Measurements from ENCODE around the gene PERCC1. TPM values are rescaled to one million over a fixed set of nuclear protein-coding genes. Genes with fewer than 3 reads are reported as not detected.

PERCC1 gene
- polyA plus RNA-seq, 2 donors = not detected

DNA sequence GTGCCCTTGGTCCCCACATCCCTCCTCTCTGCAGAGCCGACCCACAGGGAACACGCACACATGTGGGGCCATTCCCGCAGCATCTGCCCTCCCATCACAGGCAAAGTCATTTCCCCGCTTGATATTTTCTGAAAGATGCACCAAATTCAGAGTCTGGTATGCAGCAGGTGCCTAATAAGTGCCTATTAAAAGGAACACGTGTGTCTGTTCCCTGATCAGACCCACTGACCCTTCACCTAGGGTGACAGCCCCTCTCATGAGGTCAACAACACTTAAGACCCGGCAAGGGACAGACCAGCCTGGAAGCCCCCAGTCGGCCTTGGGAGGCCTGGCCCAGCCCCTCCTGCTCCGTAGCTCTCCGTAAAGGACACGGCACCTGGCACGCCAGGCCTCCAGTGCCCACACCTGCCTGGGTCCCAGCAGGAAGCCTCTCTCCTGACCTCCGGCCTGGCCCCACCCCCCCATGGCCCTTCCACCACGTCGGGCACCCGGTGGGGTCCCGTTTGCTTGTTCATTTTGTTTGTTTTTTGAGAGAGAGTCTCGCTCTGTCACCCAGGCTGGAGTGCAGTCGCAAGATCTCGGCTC lies 36.4 kb upstream of the PERCC1 start:
- Histone ChIP-seq H3K27ac (ENCODE audit: low read depth in 2 of 2, low read length in 1 of 2) (no peak overlapping the region), H3K36me3 (ENCODE audit: control insufficient read depth in 2 of 2, insufficient read depth in 2 of 2, low read length in 1 of 2) (peaks cover 0 to 45% of the 10 kb centered on the region in 2 donors), H3K4me3 (ENCODE audit: low read depth in 1 of 2, low read length in 2 of 2) (no peak overlapping the region), H3K9me3 (ENCODE audit: control insufficient read depth in 2 of 2, insufficient read depth in 1 of 2, low read depth in 1 of 2, low read length in 1 of 2) (no peaks in the 10 kb centered on the region), H3K4me1 (ENCODE audit: control insufficient read depth in 2 of 2, insufficient read depth in 2 of 2, low read length in 1 of 2) (no peaks in the 10 kb centered on the region), H3K27me3 (ENCODE audit: control insufficient read depth in 1 of 2, insufficient read depth in 2 of 2, low read length in 2 of 2) (no peaks in the 10 kb centered on the region)
- 88 to 89% methylated on average over 19 of the region's 19 CpGs for WGBS, 2 donors

DNA sequence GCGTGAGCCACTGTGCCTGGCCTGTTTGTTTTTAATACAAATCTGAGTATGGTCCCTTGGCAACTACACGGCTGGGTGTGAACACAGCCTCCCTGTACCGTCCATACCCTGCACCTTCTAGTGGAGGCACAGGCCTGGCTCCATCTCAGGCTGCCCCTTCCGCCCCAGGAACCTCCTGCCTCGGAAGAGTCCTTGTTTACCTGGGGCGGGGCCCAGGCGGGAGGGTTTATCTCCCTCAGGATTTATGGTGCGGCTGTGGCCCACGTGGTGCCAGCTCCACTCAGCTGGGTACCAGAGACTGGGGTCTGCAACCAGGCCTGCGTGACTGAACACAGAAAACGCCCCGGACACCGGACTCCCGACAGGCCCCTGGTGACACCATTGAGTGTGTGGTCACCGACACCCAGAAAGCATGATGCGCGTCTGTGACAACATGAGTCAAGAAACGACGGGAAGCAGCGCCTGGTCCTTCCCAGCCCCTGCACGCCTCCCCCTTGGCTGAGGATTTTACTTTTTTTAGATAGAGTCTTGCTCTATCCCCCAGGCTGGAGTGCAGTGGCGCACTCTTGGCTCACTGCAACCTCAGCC lies 35.3 kb upstream of the PERCC1 start:
- 90 to 91% methylated on average over 22 of the region's 22 CpGs for WGBS, 2 donors
- no peaks in the 10 kb centered on the region for H3K9me3 ChIP-seq (ENCODE audit: control insufficient read depth in 2 of 2, insufficient read depth in 1 of 2, low read depth in 1 of 2, low read length in 1 of 2)
- H3K4me3 ChIP-seq (ENCODE audit: low read depth in 1 of 2, low read length in 2 of 2) = no peak overlapping the region
- no peak overlapping the region for H3K27ac ChIP-seq (ENCODE audit: low read depth in 2 of 2, low read length in 1 of 2)
- H3K4me1 ChIP-seq (ENCODE audit: control insufficient read depth in 2 of 2, insufficient read depth in 2 of 2, low read length in 1 of 2) = no peaks in the 10 kb centered on the region
- peaks cover 0 to 43% of the 10 kb centered on the region in 2 donors for H3K36me3 ChIP-seq (ENCODE audit: control insufficient read depth in 2 of 2, insufficient read depth in 2 of 2, low read length in 1 of 2)
- no peaks in the 10 kb centered on the region for H3K27me3 ChIP-seq (ENCODE audit: control insufficient read depth in 1 of 2, insufficient read depth in 2 of 2, low read length in 2 of 2)

DNA sequence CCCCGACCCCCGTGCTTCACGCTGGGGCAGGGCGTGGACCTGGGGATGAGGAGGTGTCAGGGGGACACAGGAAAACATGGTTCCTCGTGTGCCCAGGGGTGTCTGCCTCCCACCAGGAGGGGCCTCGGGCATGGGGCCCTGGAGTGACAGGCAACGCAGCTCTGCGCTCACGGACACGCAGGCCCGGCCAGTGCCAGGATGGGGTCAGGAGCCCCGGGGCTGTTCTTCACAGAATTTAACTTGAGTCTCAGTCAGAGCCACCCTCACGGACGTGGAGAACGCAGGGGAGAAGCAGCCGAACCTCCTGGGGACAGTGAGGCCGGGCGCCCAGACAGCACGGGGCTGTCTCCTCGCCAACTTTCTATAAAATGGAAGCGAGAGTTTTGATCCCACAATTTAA lies 33.1 kb upstream of the PERCC1 start:
- 94% methylated on average over 20 to 21 of the region's 21 CpGs for WGBS, 2 donors
- H3K36me3 ChIP-seq (ENCODE audit: control insufficient read depth in 2 of 2, insufficient read depth in 2 of 2, low read length in 1 of 2) = peaks cover 3 to 57% of the 10 kb centered on the region in 2 donors

DNA sequence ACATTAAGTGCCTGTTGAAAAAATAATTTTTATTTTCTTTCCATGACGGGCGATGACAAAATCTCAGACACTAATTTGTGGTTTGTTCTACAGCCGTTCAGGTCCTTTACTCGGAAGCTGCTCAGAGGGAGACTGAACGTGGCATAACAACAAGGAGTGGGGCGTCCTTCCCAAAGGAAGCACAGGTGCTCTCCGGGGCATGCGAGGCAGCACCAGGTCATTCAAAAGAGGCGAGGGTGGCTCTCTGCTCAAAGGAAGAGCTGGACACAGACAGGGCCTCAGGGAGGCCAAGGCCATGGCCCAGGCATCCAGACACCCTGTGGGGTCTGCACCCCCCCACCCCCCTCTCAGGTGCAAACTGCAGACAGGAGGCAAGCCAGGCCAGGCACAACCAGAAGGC lies 32.5 kb upstream of the PERCC1 start:
- no peak overlapping the region for H3K27ac ChIP-seq (ENCODE audit: low read depth in 2 of 2, low read length in 1 of 2)
- no peaks in the 10 kb centered on the region for H3K27me3 ChIP-seq (ENCODE audit: control insufficient read depth in 1 of 2, insufficient read depth in 2 of 2, low read length in 2 of 2)
- 94 to 97% methylated on average over 9 of the region's 9 CpGs for whole genome bisulfite sequencing, 2 donors
- H3K4me1 ChIP-seq (ENCODE audit: control insufficient read depth in 2 of 2, insufficient read depth in 2 of 2, low read length in 1 of 2) = no peaks in the 10 kb centered on the region
- peaks cover 3 to 59% of the 10 kb centered on the region in 2 donors for H3K36me3 ChIP-seq (ENCODE audit: control insufficient read depth in 2 of 2, insufficient read depth in 2 of 2, low read length in 1 of 2)
- H3K9me3 ChIP-seq (ENCODE audit: control insufficient read depth in 2 of 2, insufficient read depth in 1 of 2, low read depth in 1 of 2, low read length in 1 of 2) = no peaks in the 10 kb centered on the region
- no peak overlapping the region for H3K4me3 ChIP-seq (ENCODE audit: low read depth in 1 of 2, low read length in 2 of 2)

More for the DNA sequence above, 33.1 kb upstream of the PERCC1 start:
- no peak overlapping the region for H3K27ac ChIP-seq (ENCODE audit: low read depth in 2 of 2, low read length in 1 of 2)
- H3K4me3 ChIP-seq (ENCODE audit: low read depth in 1 of 2, low read length in 2 of 2) = no peak overlapping the region
- no peaks in the 10 kb centered on the region for H3K27me3 ChIP-seq (ENCODE audit: control insufficient read depth in 1 of 2, insufficient read depth in 2 of 2, low read length in 2 of 2)
- no peaks in the 10 kb centered on the region for H3K4me1 ChIP-seq (ENCODE audit: control insufficient read depth in 2 of 2, insufficient read depth in 2 of 2, low read length in 1 of 2)
- H3K9me3 ChIP-seq (ENCODE audit: control insufficient read depth in 2 of 2, insufficient read depth in 1 of 2, low read depth in 1 of 2, low read length in 1 of 2) = no peaks in the 10 kb centered on the region

DNA sequence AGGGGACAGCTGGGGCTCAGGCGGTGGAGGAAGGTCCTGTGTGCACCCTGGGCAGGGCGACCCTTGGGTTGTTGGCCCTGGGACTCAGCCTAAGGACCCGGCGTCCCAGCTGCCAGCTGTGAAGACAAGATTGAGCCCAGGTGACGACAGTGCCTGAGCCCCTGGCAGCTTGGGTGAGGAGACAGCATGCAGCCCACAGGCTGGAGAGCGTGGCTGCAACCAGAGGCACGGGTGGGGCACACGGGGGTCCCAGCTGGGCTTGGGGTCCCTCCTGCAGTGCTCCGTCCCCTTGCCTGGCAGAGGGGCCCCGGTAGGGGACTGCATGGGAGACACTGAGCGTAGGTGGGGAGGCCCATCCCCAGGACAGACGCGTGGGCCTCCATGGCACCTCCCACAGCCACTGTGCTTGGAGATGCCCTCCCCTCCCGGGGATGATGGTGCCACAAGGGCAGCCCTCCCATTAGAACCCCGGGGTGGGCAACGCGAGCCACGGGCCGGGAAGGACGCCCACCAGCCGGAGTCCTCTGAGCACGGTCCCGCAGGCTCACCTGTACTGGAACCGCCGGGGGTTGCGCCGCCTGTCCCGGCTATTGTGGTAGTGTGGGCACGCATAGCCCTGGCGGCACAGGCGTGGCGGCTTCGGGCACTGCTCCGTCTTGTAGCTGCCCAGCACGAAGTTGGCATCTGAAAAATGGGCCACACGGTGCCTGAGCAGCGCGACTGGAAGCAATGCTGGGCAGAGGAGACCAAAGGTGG lies 31.9 kb upstream of the PERCC1 start:
- no peaks in the 10 kb centered on the region for H3K9me3 ChIP-seq (ENCODE audit: control insufficient read depth in 2 of 2, insufficient read depth in 1 of 2, low read depth in 1 of 2, low read length in 1 of 2)
- peaks cover 3 to 59% of the 10 kb centered on the region in 2 donors for H3K36me3 ChIP-seq (ENCODE audit: control insufficient read depth in 2 of 2, insufficient read depth in 2 of 2, low read length in 1 of 2)
- no peaks in the 10 kb centered on the region for H3K27me3 ChIP-seq (ENCODE audit: control insufficient read depth in 1 of 2, insufficient read depth in 2 of 2, low read length in 2 of 2)
- no peaks in the 10 kb centered on the region for H3K4me1 ChIP-seq (ENCODE audit: control insufficient read depth in 2 of 2, insufficient read depth in 2 of 2, low read length in 1 of 2)
- H3K4me3 ChIP-seq (ENCODE audit: low read depth in 1 of 2, low read length in 2 of 2) = no peak overlapping the region
- no peak overlapping the region for H3K27ac ChIP-seq (ENCODE audit: low read depth in 2 of 2, low read length in 1 of 2)
- WGBS, 2 donors = 95 to 96% methylated on average over 37 to 38 of the region's 38 CpGs

DNA sequence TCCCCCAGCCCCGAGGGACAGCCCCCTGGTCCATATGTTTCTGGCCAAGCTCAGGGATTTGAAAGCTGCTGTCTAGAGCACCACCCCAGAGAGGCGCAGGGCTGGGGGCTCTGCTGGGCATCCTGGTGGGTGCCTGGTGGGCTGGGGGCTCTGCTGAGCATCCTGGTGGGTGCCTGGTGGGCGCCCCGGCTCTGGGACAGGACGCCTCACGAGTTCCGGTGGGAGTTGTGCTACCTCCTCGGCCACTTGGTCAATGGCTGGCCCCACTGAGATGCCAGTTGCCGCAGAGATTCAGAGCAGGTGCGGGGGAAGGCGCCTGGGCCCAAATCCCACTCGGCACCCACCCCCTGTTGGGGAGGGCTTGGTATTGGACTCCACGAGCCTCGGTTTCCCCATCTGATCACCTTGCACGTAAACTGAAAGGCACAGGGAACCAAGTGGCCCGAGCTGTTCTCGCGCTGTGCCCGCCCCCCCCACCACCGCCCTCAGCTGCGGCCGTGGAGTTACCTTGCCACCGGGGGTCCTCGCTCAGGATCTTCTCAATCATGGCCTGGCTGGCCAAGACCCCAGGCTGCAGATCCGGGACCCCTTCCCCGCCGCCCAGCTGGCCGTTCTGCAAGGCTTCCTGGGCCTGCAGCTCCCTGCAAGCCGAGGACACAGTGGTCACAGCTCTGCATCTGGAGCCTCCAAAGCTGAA lies 29.7 kb upstream of the PERCC1 start:
- peaks cover 3 to 55% of the 10 kb centered on the region in 2 donors for H3K36me3 ChIP-seq (ENCODE audit: control insufficient read depth in 2 of 2, insufficient read depth in 2 of 2, low read length in 1 of 2)
- WGBS, 2 donors = 93 to 95% methylated on average over 29 of the region's 29 CpGs

DNA sequence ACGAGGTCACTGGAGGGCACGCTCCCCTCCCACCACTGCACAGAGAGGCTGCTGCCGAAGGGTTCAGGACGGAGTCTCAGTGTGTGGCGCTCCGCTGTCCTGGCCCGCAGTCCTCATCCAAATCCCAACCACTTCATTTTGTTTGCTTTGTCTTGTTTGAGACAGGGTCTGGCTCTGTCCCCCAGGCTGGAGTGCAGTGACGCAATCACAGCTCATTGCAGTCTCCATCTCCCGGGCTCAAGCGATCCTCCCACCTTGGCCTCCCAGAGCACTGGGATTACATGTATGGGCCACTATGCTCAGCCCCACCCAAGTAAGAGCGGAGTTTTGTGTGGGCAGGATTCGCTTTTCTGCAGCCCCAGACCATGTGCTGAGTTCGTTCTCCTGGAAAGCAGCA lies 29.1 kb upstream of the PERCC1 start:
- Histone ChIP-seq H3K27ac (ENCODE audit: low read depth in 2 of 2, low read length in 1 of 2) (no peak overlapping the region), H3K27me3 (ENCODE audit: control insufficient read depth in 1 of 2, insufficient read depth in 2 of 2, low read length in 2 of 2) (no peaks in the 10 kb centered on the region), H3K4me3 (ENCODE audit: low read depth in 1 of 2, low read length in 2 of 2) (no peak overlapping the region), H3K9me3 (ENCODE audit: control insufficient read depth in 2 of 2, insufficient read depth in 1 of 2, low read depth in 1 of 2, low read length in 1 of 2) (no peaks in the 10 kb centered on the region), H3K36me3 (ENCODE audit: control insufficient read depth in 2 of 2, insufficient read depth in 2 of 2, low read length in 1 of 2) (peaks cover 3 to 55% of the 10 kb centered on the region in 2 donors), H3K4me1 (ENCODE audit: control insufficient read depth in 2 of 2, insufficient read depth in 2 of 2, low read length in 1 of 2) (no peaks in the 10 kb centered on the region)
- 91 to 93% methylated on average over 13 of the region's 13 CpGs for WGBS, 2 donors

More for the DNA sequence above, 29.7 kb upstream of the PERCC1 start:
- no peaks in the 10 kb centered on the region for H3K4me1 ChIP-seq (ENCODE audit: control insufficient read depth in 2 of 2, insufficient read depth in 2 of 2, low read length in 1 of 2)
- no peak overlapping the region for H3K4me3 ChIP-seq (ENCODE audit: low read depth in 1 of 2, low read length in 2 of 2)
- H3K27me3 ChIP-seq (ENCODE audit: control insufficient read depth in 1 of 2, insufficient read depth in 2 of 2, low read length in 2 of 2) = no peaks in the 10 kb centered on the region
- no peak overlapping the region for H3K27ac ChIP-seq (ENCODE audit: low read depth in 2 of 2, low read length in 1 of 2)
- no peaks in the 10 kb centered on the region for H3K9me3 ChIP-seq (ENCODE audit: control insufficient read depth in 2 of 2, insufficient read depth in 1 of 2, low read depth in 1 of 2, low read length in 1 of 2)

DNA sequence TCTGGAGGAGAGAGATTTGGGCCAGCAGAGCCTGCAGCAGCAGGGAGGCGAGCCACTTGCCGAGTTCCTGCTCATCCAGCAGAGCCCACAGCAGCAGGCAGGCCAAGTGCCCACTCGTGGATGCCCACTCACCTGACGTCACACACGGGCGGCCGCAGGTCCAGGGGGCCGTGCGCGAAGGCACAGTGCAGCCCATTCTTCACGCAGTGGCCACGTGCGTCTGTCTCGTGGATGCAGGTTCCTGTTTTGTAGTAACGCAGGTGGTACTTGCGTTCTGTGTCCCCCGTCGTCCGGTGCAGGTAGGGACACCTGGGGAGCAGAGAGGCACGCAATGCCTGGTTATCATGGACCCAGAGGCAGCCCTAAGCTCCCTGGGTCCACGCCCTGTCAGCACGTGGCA lies 27.8 kb upstream of the PERCC1 start:
- WGBS, 2 donors = 92 to 94% methylated on average over 22 of the region's 22 CpGs
- no peaks in the 10 kb centered on the region for H3K4me1 ChIP-seq (ENCODE audit: control insufficient read depth in 2 of 2, insufficient read depth in 2 of 2, low read length in 1 of 2)

DNA sequence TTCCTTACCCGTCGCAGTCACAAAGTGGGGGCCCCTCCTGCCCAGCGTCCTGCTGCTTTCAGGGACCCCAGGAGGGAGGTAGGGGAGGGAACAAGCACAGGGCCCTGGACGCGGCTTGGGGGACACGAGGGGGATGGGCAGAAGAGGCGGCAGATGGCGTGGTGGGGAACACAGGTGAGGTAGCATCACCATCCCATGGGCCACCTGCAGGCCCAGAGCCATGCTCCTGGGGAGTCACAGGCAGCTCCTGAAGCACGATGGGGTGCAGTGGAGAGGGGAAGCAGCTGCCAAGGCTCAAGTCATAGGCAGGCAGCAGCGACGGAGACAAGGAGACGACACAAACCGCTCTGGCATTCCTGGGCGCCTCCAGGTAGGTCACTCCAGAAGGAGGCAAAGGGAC lies 27.1 kb upstream of the PERCC1 start:
- no peak overlapping the region for H3K27ac ChIP-seq (ENCODE audit: low read depth in 2 of 2, low read length in 1 of 2)
- H3K27me3 ChIP-seq (ENCODE audit: control insufficient read depth in 1 of 2, insufficient read depth in 2 of 2, low read length in 2 of 2) = no peaks in the 10 kb centered on the region
- H3K4me3 ChIP-seq (ENCODE audit: low read depth in 1 of 2, low read length in 2 of 2) = no peak overlapping the region
- H3K4me1 ChIP-seq (ENCODE audit: control insufficient read depth in 2 of 2, insufficient read depth in 2 of 2, low read length in 1 of 2) = no peaks in the 10 kb centered on the region
- peaks cover 3 to 43% of the 10 kb centered on the region in 2 donors for H3K36me3 ChIP-seq (ENCODE audit: control insufficient read depth in 2 of 2, insufficient read depth in 2 of 2, low read length in 1 of 2)
- WGBS, 2 donors = 91 to 93% methylated on average over 14 of the region's 14 CpGs
- H3K9me3 ChIP-seq (ENCODE audit: control insufficient read depth in 2 of 2, insufficient read depth in 1 of 2, low read depth in 1 of 2, low read length in 1 of 2) = no peaks in the 10 kb centered on the region

More for the DNA sequence above, 27.8 kb upstream of the PERCC1 start:
- no peaks in the 10 kb centered on the region for H3K27me3 ChIP-seq (ENCODE audit: control insufficient read depth in 1 of 2, insufficient read depth in 2 of 2, low read length in 2 of 2)
- H3K27ac ChIP-seq (ENCODE audit: low read depth in 2 of 2, low read length in 1 of 2) = no peak overlapping the region
- no peak overlapping the region for H3K4me3 ChIP-seq (ENCODE audit: low read depth in 1 of 2, low read length in 2 of 2)
- no peaks in the 10 kb centered on the region for H3K9me3 ChIP-seq (ENCODE audit: control insufficient read depth in 2 of 2, insufficient read depth in 1 of 2, low read depth in 1 of 2, low read length in 1 of 2)
- H3K36me3 ChIP-seq (ENCODE audit: control insufficient read depth in 2 of 2, insufficient read depth in 2 of 2, low read length in 1 of 2) = peaks cover 3 to 48% of the 10 kb centered on the region in 2 donors

Measured in esophagus (tissue), 2 donors.